GM06990 (cell line): Measurements from ENCODE around the gene OR6M1.

Source experiments
- DNase-seq: peaks from one replicate; pipeline ENCODE4 v3.0.0-alpha.2; 2011; ENCODE audit not compliant: insufficient read length; ENCODE audit errors: extremely low read depth
- H3K27me3 ChIP-seq: replicated peaks from 2 replicates; pipeline ENCODE4 v1.6.0; 2011; ENCODE audit warnings: low read length; ENCODE audit not compliant: control insufficient read depth, insufficient read depth
- H3K36me3 ChIP-seq: 2 replicates; pipeline ENCODE4 v1.5.1; 2011; ENCODE audit warnings: low read length; ENCODE audit not compliant: control insufficient read depth, insufficient read depth
- H3K4me3 ChIP-seq: replicated peaks from 2 replicates; pipeline ENCODE4 v1.5.1; 2011; ENCODE audit warnings: low read depth, mild to moderate bottlenecking, control low read depth, low read length
- CTCF ChIP-seq: IDR thresholded peaks from 2 replicates; pipeline ENCODE4 v1.5.1; 2011; ENCODE audit warnings: low read length, control low read depth, mild to moderate bottlenecking, inconsistent platforms; ENCODE audit not compliant: insufficient read depth, poor library complexity, severe bottlenecking

The OR6M1 gene

GRCh38 chr11:123815122-123815521, 9.0 kb upstream of the OR6M1 start:
- H3K4me3 ChIP-seq = no peak overlapping the region

GRCh38 chr11:123801765-123802164, 4.4 kb downstream of the OR6M1 start:
- H3K36me3 ChIP-seq = no peaks in the 10 kb centered on the region
- no peaks in the 10 kb centered on the region; the same call in 1 of the 2 replicates for H3K27me3 ChIP-seq
- DNase-seq = no peak
- H3K4me3 ChIP-seq = no peak overlapping the region
- no peak for TF ChIP-seq CTCF

More at GRCh38 chr11:123815122-123815521, 9.0 kb upstream of the OR6M1 start:
- no peaks in the 10 kb centered on the region for H3K27me3 ChIP-seq
- TF ChIP-seq CTCF = no peak
- no peak for DNase-seq
- no peaks in the 10 kb centered on the region for H3K36me3 ChIP-seq

- DNase-seq = no peak
- TF ChIP-seq CTCF = no peak
- Histone ChIP-seq H3K36me3 (no peaks in the 10 kb centered on the region), H3K27me3 (no peaks in the 10 kb centered on the region; the same call in 1 of the 2 replicates), H3K4me3 (no peak overlapping the region)
These were observed 6.1 kb downstream of the OR6M1 start for GRCh38 chr11:123800036-123800435.

- no peak for DNase-seq
- no peak for TF ChIP-seq CTCF
- H3K27me3 ChIP-seq = no peaks in the 10 kb centered on the region; the same call in 1 of the 2 replicates
- no peaks in the 10 kb centered on the region for H3K36me3 ChIP-seq
- no peak overlapping the region for H3K4me3 ChIP-seq
These were observed 6.7 kb downstream of the OR6M1 start for GRCh38 chr11:123799438-123799837.

- no peak overlapping the region for H3K4me3 ChIP-seq
- DNase-seq = no peak
- H3K36me3 ChIP-seq = no peaks in the 10 kb centered on the region
- TF ChIP-seq CTCF = no peak
- H3K27me3 ChIP-seq = no peaks in the 10 kb centered on the region; the same call in 1 of the 2 replicates
These were observed 7.5 kb downstream of the OR6M1 start for GRCh38 chr11:123798513-123799252.
